HG03060 (cell line): ENCODE measurements around the gene CAV3.

Source experiments
- ATAC-seq: cut with Tn5 transposase; IDR thresholded peaks from one replicate; pipeline ENCODE4 v1.9.1; 2021; ENCODE audit warnings: low read depth, moderate number of reproducible peaks; ENCODE audit not compliant: unreplicated experiment

Gene CAV3

GRCh38 chr3:8759038-8759707 lies 25.6 kb downstream of the CAV3 start:
- no peak for ATAC-seq

GRCh38 chr3:8760091-8760490 lies 26.5 kb downstream of the CAV3 start:
- no peak for ATAC-seq

GRCh38 chr3:8760506-8760905 lies 26.9 kb downstream of the CAV3 start:
- ATAC-seq, result no peak

- no peak for ATAC-seq
Measured at GRCh38 chr3:8761866-8762265, 28.3 kb downstream of the CAV3 start.

GRCh38 chr3:8762607-8763377 lies 29.2 kb downstream of the CAV3 start:
- no peak for ATAC-seq

GRCh38 chr3:8764528-8764927 lies 30.9 kb downstream of the CAV3 start:
- ATAC-seq, result no peak

- ATAC-seq, result no peak
Measured at GRCh38 chr3:8765528-8765927, 31.9 kb downstream of the CAV3 start.

GRCh38 chr3:8766148-8766547 lies 32.5 kb downstream of the CAV3 start:
- ATAC-seq, result no peak

- ATAC-seq, result no peak
Measured at GRCh38 chr3:8767256-8767666, 33.7 kb downstream of the CAV3 start.

- peak; percentile 30 for ATAC-seq
Measured at GRCh38 chr3:8767667-8768363, 34.2 kb downstream of the CAV3 start.

- no peak for ATAC-seq
Measured at GRCh38 chr3:8768364-8769087, 34.9 kb downstream of the CAV3 start.

- peak; percentile 60 for ATAC-seq
Measured at GRCh38 chr3:8769088-8769822, 35.7 kb downstream of the CAV3 start, which contains the start of gene OXTR. Gene OXTR (minus strand): TSS chr3:8769613. CDS start chr3:8768187, 1,426 bp downstream.

- ATAC-seq, result no peak
Measured at GRCh38 chr3:8773941-8774542, 40.4 kb downstream of the CAV3 start.

GRCh38 chr3:8775181-8775580 lies 41.6 kb downstream of the CAV3 start:
- ATAC-seq, result no peak

GRCh38 chr3:8775602-8776001 lies 42.0 kb downstream of the CAV3 start:
- no peak for ATAC-seq

GRCh38 chr3:8776406-8776805 lies 42.8 kb downstream of the CAV3 start:
- ATAC-seq, result no peak

GRCh38 chr3:8777201-8777977 lies 43.8 kb downstream of the CAV3 start:
- no peak for ATAC-seq

GRCh38 chr3:8777978-8778267 lies 44.3 kb downstream of the CAV3 start:
- no peak for ATAC-seq

- no peak for ATAC-seq
Measured at GRCh38 chr3:8778475-8778874, 44.9 kb downstream of the CAV3 start.
